H9 (cell line): Measurements from ENCODE around the gene PLCH1. TPM values are rescaled to one million over a fixed set of nuclear protein-coding genes. Genes with fewer than 3 reads are reported as not detected.

Source experiments
- DNase-seq: peaks from one replicate; pipeline ENCODE4 v3.0.0-alpha.2; 2017
- H2AFZ ChIP-seq: one replicate; pipeline ENCODE4 v1.6.1; 2013; ENCODE audit warnings: mild to moderate bottlenecking, low read length, control low read depth, moderate library complexity
- H2AK5ac ChIP-seq: 2 replicates; pipeline ENCODE4 v1.6.1; 2013; ENCODE audit warnings: low read length, control low read depth, mixed read lengths; ENCODE audit not compliant: insufficient read length
- H2BK120ac ChIP-seq: one replicate; pipeline ENCODE4 v1.6.1; 2013; ENCODE audit warnings: low read depth, mild to moderate bottlenecking, low read length, control low read depth, inconsistent platforms; ENCODE audit not compliant: poor library complexity, severe bottlenecking
- H2BK12ac ChIP-seq: 2 replicates; pipeline ENCODE4 v1.6.1; 2013; ENCODE audit warnings: low read length, control low read depth, mixed read lengths, low read depth; ENCODE audit not compliant: insufficient read length
- H2BK15ac ChIP-seq: 2 replicates; pipeline ENCODE4 v1.6.1; 2013; ENCODE audit warnings: low read depth, low read length, control low read depth
- H2BK20ac ChIP-seq: one replicate; pipeline ENCODE4 v1.6.1; 2013; ENCODE audit warnings: low read depth, mild to moderate bottlenecking, low read length, control low read depth, inconsistent platforms; ENCODE audit not compliant: poor library complexity, severe bottlenecking
- H2BK5ac ChIP-seq: 2 replicates; pipeline ENCODE4 v1.6.1; 2013; ENCODE audit warnings: low read length, control low read depth, mixed read lengths; ENCODE audit not compliant: insufficient read length
- H3K14ac ChIP-seq: 2 replicates; pipeline ENCODE4 v1.6.1; 2013; ENCODE audit warnings: low read length, control low read depth; ENCODE audit not compliant: insufficient read depth
- H3K18ac ChIP-seq: 2 replicates; pipeline ENCODE4 v1.6.1; 2013; ENCODE audit warnings: low read depth, mild to moderate bottlenecking, mixed read lengths, low read length, control low read depth; ENCODE audit not compliant: insufficient read length
- H3K23ac ChIP-seq: 2 replicates; pipeline ENCODE4 v1.6.1; 2013; ENCODE audit warnings: low read length, control low read depth, mixed read lengths, low read depth; ENCODE audit not compliant: insufficient read length
- H3K23me2 ChIP-seq: 2 replicates; pipeline ENCODE4 v1.6.1; 2013; ENCODE audit warnings: low read depth, mild to moderate bottlenecking, mixed read lengths, low read length, control low read depth; ENCODE audit not compliant: insufficient read length, poor library complexity, severe bottlenecking
- H3K27ac ChIP-seq: 2 replicates; pipeline ENCODE4 v1.5.1; 2013; ENCODE audit warnings: low read length, control low read depth, mixed read lengths, low read depth; ENCODE audit not compliant: insufficient read length
- H3K27me3 ChIP-seq: 2 replicates; pipeline ENCODE4 v1.6.1; 2013; ENCODE audit warnings: low read length, control low read depth, inconsistent platforms; ENCODE audit not compliant: insufficient read depth
- H3K4ac ChIP-seq: 2 replicates; pipeline ENCODE4 v1.6.1; 2013; ENCODE audit warnings: low read depth, mild to moderate bottlenecking, control low read depth, inconsistent platforms, low read length, moderate library complexity
- H3K4me1 ChIP-seq: 2 replicates; pipeline ENCODE4 v1.6.1; 2013; ENCODE audit warnings: low read length, control low read depth, inconsistent platforms; ENCODE audit not compliant: insufficient read depth
- H3K4me2 ChIP-seq: 2 replicates; pipeline ENCODE4 v1.6.1; 2013; ENCODE audit warnings: low read length, control low read depth, mixed read lengths; ENCODE audit not compliant: insufficient read length, insufficient read depth
- H3K56ac ChIP-seq: 2 replicates; pipeline ENCODE4 v1.6.1; 2013; ENCODE audit warnings: low read depth, mild to moderate bottlenecking, mixed read lengths, low read length, control low read depth; ENCODE audit not compliant: insufficient read length
- H3K79me1 ChIP-seq: 2 replicates; pipeline ENCODE4 v1.6.1; 2013; ENCODE audit warnings: low read depth, mild to moderate bottlenecking, moderate library complexity, low read length, control low read depth, inconsistent platforms; ENCODE audit not compliant: insufficient read depth, poor library complexity, severe bottlenecking
- H3K79me2 ChIP-seq: 2 replicates; pipeline ENCODE4 v1.6.1; 2013; ENCODE audit warnings: low read length, control low read depth, inconsistent platforms; ENCODE audit not compliant: insufficient read depth
- H3K9ac ChIP-seq: 2 replicates; pipeline ENCODE4 v1.6.1; 2013; ENCODE audit warnings: low read length, control low read depth, mixed read lengths; ENCODE audit not compliant: insufficient read length; ENCODE audit errors: extremely low read depth
- H3K9me3 ChIP-seq: one replicate; pipeline ENCODE4 v1.6.1; 2013; ENCODE audit warnings: low read depth, low read length, inconsistent platforms; ENCODE audit not compliant: control insufficient read depth
- H3T11ph ChIP-seq: one replicate; pipeline ENCODE4 v1.6.1; 2013; ENCODE audit warnings: mild to moderate bottlenecking, low read length, control low read depth, inconsistent platforms
- H4K20me1 ChIP-seq: one replicate; pipeline ENCODE4 v1.6.1; 2013; ENCODE audit not compliant: control insufficient read depth, insufficient read length, insufficient read depth
- H4K5ac ChIP-seq: 2 replicates; pipeline ENCODE4 v1.6.1; 2013; ENCODE audit warnings: low read depth, mild to moderate bottlenecking, mixed read lengths, low read length, control low read depth; ENCODE audit not compliant: insufficient read length
- H4K8ac ChIP-seq: replicated peaks from 2 replicates; pipeline ENCODE4 v1.6.1; 2013; ENCODE audit warnings: low read length, control low read depth, mixed read lengths, low read depth; ENCODE audit not compliant: insufficient read length
- H4K91ac ChIP-seq: 2 replicates; pipeline ENCODE4 v1.6.1; 2013; ENCODE audit warnings: low read depth, mild to moderate bottlenecking, moderate library complexity, mixed read lengths, low read length, control low read depth; ENCODE audit not compliant: insufficient read length
- H3K27ac Mint-ChIP-seq, 3 experiments: 2 replicates in 2 of 3; 3 replicates in 1 of 3; pipeline ENCODE4 v1.8.0; 2020 to 2021; ENCODE audit warnings: mixed read lengths in 3 of 3, mild to moderate bottlenecking in 1 of 3, moderate library complexity in 1 of 3
- H3K27me3 Mint-ChIP-seq: 2 replicates; pipeline ENCODE4 v1.8.0; 2021; ENCODE audit warnings: low read depth, mild to moderate bottlenecking, moderate library complexity, mixed read lengths
- H3K36me3 Mint-ChIP-seq, 3 experiments: 2 replicates in 2 of 3; 3 replicates in 1 of 3; pipeline ENCODE4 v1.8.0; 2020 to 2021; ENCODE audit warnings: low read depth in 3 of 3, mixed read lengths in 3 of 3; ENCODE audit not compliant: insufficient read depth in 1 of 3
- H3K4me1 Mint-ChIP-seq, 2 experiments: 2 replicates each; pipeline ENCODE4 v1.8.0; 2020; ENCODE audit warnings: mixed read lengths in 2 of 2
- H3K4me3 Mint-ChIP-seq, 2 experiments: 2 replicates in 1 of 2; 3 replicates in 1 of 2; pipeline ENCODE4 v1.8.0; 2020 to 2021; ENCODE audit warnings: mild to moderate bottlenecking in 2 of 2, mixed read lengths in 2 of 2, moderate library complexity in 1 of 2
- H3K9me3 Mint-ChIP-seq, 2 experiments: 2 replicates in 1 of 2; 3 replicates in 1 of 2; pipeline ENCODE4 v1.8.0; 2020; ENCODE audit warnings: mild to moderate bottlenecking in 2 of 2, mixed read lengths in 2 of 2, moderate library complexity in 1 of 2
- CTCF ChIP-seq: fragments of 200-600 bp; sonication (generic); conservative IDR thresholded peaks from 3 replicates; pipeline ENCODE4 v1.8.0; 2021; ENCODE audit warnings: antibody characterized with exemption, mild to moderate bottlenecking
- WGBS: extraction: QIAGEN DNeasy Blood & Tissue Kit; methylation state at CpG from one replicate; pipeline ENCODE4 v1.1.7; 2013; ENCODE audit warnings: missing lambda C conversion rate, low lambda C conversion rate, mixed read lengths; ENCODE audit not compliant: insufficient read length; ENCODE audit errors: extremely low coverage; 5-methylcytosine and 5-hydroxymethylcytosine counted together
- total RNA-seq: library from RNA; stranded (reverse); gene quantifications from 2 replicates; pipeline ENCODE4 v1.2.1, GENCODE V29; 2021

PLCH1 gene
- total RNA-seq, 1 experiment from 2014 or later: 19.0 TPM

GRCh38 chr3:155326901-155327300, 418.0 kb downstream of the PLCH1 start:
- Histone ChIP-seq H2AFZ (no peak overlapping the region), H4K8ac (no peak overlapping the region), H3K27me3 (no peaks in the 10 kb centered on the region), H2BK12ac (no peak overlapping the region), H3K79me1 (no peaks in the 10 kb centered on the region), H2AK5ac (no peak overlapping the region), H4K91ac (no peak overlapping the region), H2BK20ac (no peak overlapping the region), H3K56ac (no peak overlapping the region), H3K9ac (no peak overlapping the region), H3K27ac (no peak overlapping the region), H3K14ac (no peak overlapping the region), H2BK5ac (no peak overlapping the region), H3K4ac (no peak overlapping the region), H3K9me3 (no peaks in the 10 kb centered on the region), H4K5ac (no peak overlapping the region), H3K23ac (no peak overlapping the region), H2BK15ac (no peak overlapping the region), H3K79me2 (no peaks in the 10 kb centered on the region), H4K20me1 (no peaks in the 10 kb centered on the region), H3T11ph (no peak overlapping the region), H3K23me2 (no peaks in the 10 kb centered on the region), H2BK120ac (no peak overlapping the region), H3K4me2 (no peak overlapping the region), H3K4me1 (no peaks in the 10 kb centered on the region), H3K18ac (no peak overlapping the region)
- WGBS: no CpG with 5 or more reads among the region's 4 CpGs
- H3K9me3 Mint-ChIP-seq: no peaks in the 10 kb centered on the region
- no peaks in the 10 kb centered on the region for H3K27me3 Mint-ChIP-seq
- peaks cover 6 to 7% of the 10 kb centered on the region in 2 experiments; a peak in 3 of 4 replicates for H3K4me1 Mint-ChIP-seq
- H3K27ac Mint-ChIP-seq: no peak overlapping the region; a peak in 2 of 7 replicates
- no peak overlapping the region for H3K4me3 Mint-ChIP-seq
- no peak for TF ChIP-seq CTCF
- DNase-seq: no peak
- H3K36me3 Mint-ChIP-seq: no peaks in the 10 kb centered on the region
